MM.1S (cell line): ENCODE data around the gene NAE1.
A peak's percentile ranks its signal among the peaks of the same experiment; 100 is the strongest.

Source experiments
- DNase-seq: peaks from one replicate; pipeline ENCODE4 v3.0.0-alpha.2; 2015
- H2AFZ ChIP-seq: fragments of 300-600 bp; sonication (generic); 2 replicates; pipeline ENCODE4 v1.6.0; 2016; ENCODE audit warnings: antibody characterized with exemption, low read length
- H3F3A ChIP-seq: fragments of 300-600 bp; sonication (generic); 2 replicates; pipeline ENCODE4 v1.6.1; 2016; ENCODE audit warnings: mild to moderate bottlenecking, antibody characterized with exemption, low read length, moderate library complexity, mixed read lengths; ENCODE audit not compliant: insufficient read depth
- H3K27ac ChIP-seq: fragments of 300-600 bp; sonication (generic); 2 replicates; pipeline ENCODE4 v1.5.1; 2016; ENCODE audit warnings: mild to moderate bottlenecking, low read length
- H3K27me3 ChIP-seq: fragments of 300-600 bp; sonication (generic); replicated peaks from 2 replicates; pipeline ENCODE4 v1.6.0; 2016; ENCODE audit warnings: low read length; ENCODE audit not compliant: insufficient read depth
- H3K36me3 ChIP-seq: fragments of 300-600 bp; sonication (generic); replicated peaks from 2 replicates; pipeline ENCODE4 v1.6.1; 2016; ENCODE audit warnings: mild to moderate bottlenecking, low read length, mixed read lengths; ENCODE audit not compliant: insufficient read depth
- H3K4me1 ChIP-seq: fragments of 300-600 bp; sonication (generic); 2 replicates; pipeline ENCODE4 v1.6.1; 2016; ENCODE audit warnings: low read length, mixed read lengths
- H3K4me2 ChIP-seq: fragments of 300-600 bp; sonication (generic); 2 replicates; pipeline ENCODE4 v1.6.0; 2016; ENCODE audit warnings: low read depth, low read length
- H3K4me3 ChIP-seq: fragments of 300-600 bp; sonication (generic); 2 replicates; pipeline ENCODE4 v1.5.1; 2016; ENCODE audit warnings: low read length, mixed read lengths
- H3K79me2 ChIP-seq: fragments of 300-600 bp; sonication (generic); 2 replicates; pipeline ENCODE4 v1.6.1; 2016; ENCODE audit warnings: mixed run types, low read length, mixed read lengths
- H3K9ac ChIP-seq: fragments of 300-600 bp; sonication (generic); 2 replicates; pipeline ENCODE4 v1.6.1; 2016; ENCODE audit warnings: low read length, mixed read lengths
- H3K9me2 ChIP-seq: fragments of 300-600 bp; sonication (generic); replicated peaks from 2 replicates; pipeline ENCODE4 v1.6.1; 2016; ENCODE audit warnings: mild to moderate bottlenecking, low read length, mixed read lengths; ENCODE audit not compliant: insufficient read depth
- H3K9me3 ChIP-seq: fragments of 300-600 bp; sonication (generic); replicated peaks from 2 replicates; pipeline ENCODE4 v1.6.1; 2016; ENCODE audit warnings: mild to moderate bottlenecking, low read length, mixed read lengths; ENCODE audit not compliant: insufficient read depth
- H4K20me1 ChIP-seq: fragments of 300-600 bp; sonication (generic); 2 replicates; pipeline ENCODE4 v1.6.1; 2016; ENCODE audit warnings: mild to moderate bottlenecking, low read length, moderate library complexity, mixed read lengths; ENCODE audit not compliant: insufficient read depth
- EZH2 ChIP-seq: fragments of 300-600 bp; sonication (generic); optimal IDR thresholded peaks from 2 replicates; pipeline ENCODE3; 2017; ENCODE audit warnings: low read depth, mild to moderate bottlenecking, antibody characterized with exemption, low read length, mixed read lengths
- EZH2phosphoT487 ChIP-seq: fragments of 300-600 bp; sonication (generic); IDR thresholded peaks from 2 replicates; pipeline ENCODE4 v1.6.1; 2018; ENCODE audit warnings: antibody characterized with exemption, low read length
- TF ChIP-seq, protein P1 (sequence below): fragments of 300-600 bp; sonication (generic); IDR thresholded peaks from 2 replicates; pipeline ENCODE4 v1.5.1; 2016; ENCODE audit warnings: antibody characterized with exemption, low read length, mixed read lengths

NAE1 gene

GRCh38 chr16:66873685-66874055, 42.9 kb upstream of the NAE1 start:
- Histone ChIP-seq H3K4me3 (no peak overlapping the region), H3K27ac (peak overlapping the region; percentile 83; the same call in 1 of the 2 replicates), H4K20me1 (no peaks in the 10 kb centered on the region), H3K4me2 (no peak overlapping the region), H3K9me3 (no peaks in the 10 kb centered on the region), H3K27me3 (no peaks in the 10 kb centered on the region), H3K4me1 (peaks cover 25% of the 10 kb centered on the region), H2AFZ (no peak overlapping the region), H3K79me2 (no peaks in the 10 kb centered on the region), H3K36me3 (no peaks in the 10 kb centered on the region), H3K9me2 (no peaks in the 10 kb centered on the region), H3F3A (peaks cover 47% of the 10 kb centered on the region), H3K9ac (no peak overlapping the region)
- TF ChIP-seq EZH2, result no peak
- TF ChIP-seq, protein P1, sequence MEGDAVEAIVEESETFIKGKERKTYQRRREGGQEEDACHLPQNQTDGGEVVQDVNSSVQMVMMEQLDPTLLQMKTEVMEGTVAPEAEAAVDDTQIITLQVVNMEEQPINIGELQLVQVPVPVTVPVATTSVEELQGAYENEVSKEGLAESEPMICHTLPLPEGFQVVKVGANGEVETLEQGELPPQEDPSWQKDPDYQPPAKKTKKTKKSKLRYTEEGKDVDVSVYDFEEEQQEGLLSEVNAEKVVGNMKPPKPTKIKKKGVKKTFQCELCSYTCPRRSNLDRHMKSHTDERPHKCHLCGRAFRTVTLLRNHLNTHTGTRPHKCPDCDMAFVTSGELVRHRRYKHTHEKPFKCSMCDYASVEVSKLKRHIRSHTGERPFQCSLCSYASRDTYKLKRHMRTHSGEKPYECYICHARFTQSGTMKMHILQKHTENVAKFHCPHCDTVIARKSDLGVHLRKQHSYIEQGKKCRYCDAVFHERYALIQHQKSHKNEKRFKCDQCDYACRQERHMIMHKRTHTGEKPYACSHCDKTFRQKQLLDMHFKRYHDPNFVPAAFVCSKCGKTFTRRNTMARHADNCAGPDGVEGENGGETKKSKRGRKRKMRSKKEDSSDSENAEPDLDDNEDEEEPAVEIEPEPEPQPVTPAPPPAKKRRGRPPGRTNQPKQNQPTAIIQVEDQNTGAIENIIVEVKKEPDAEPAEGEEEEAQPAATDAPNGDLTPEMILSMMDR, result no peak
- no peak for TF ChIP-seq EZH2phosphoT487
- DNase-seq, result no peak

- peak; percentile 91 for DNase-seq
- H3K9ac ChIP-seq, result peak overlapping the region; percentile 46; the same call in 1 of the 2 replicates
- H3F3A ChIP-seq, result peaks cover 41% of the 10 kb centered on the region
- H3K4me1 ChIP-seq, result peaks cover 20% of the 10 kb centered on the region
- peak overlapping the region; percentile 87 for H2AFZ ChIP-seq
- peak overlapping the region; percentile 55 for H3K4me3 ChIP-seq
- peak overlapping the region; percentile 84 for H3K4me2 ChIP-seq
- H3K27me3 ChIP-seq, result no peaks in the 10 kb centered on the region
- H3K27ac ChIP-seq, result peak overlapping the region; percentile 83
- TF ChIP-seq, protein P1, result peak; percentile 95
- TF ChIP-seq EZH2phosphoT487, result no peak
- no peak for TF ChIP-seq EZH2
- H3K79me2 ChIP-seq, result no peaks in the 10 kb centered on the region
- no peaks in the 10 kb centered on the region for H3K9me2 ChIP-seq
- H4K20me1 ChIP-seq, result no peaks in the 10 kb centered on the region
- H3K9me3 ChIP-seq, result no peaks in the 10 kb centered on the region
- no peaks in the 10 kb centered on the region for H3K36me3 ChIP-seq
Observed at GRCh38 chr16:66872943-66873684, 42.3 kb upstream of the NAE1 start.

DNA sequence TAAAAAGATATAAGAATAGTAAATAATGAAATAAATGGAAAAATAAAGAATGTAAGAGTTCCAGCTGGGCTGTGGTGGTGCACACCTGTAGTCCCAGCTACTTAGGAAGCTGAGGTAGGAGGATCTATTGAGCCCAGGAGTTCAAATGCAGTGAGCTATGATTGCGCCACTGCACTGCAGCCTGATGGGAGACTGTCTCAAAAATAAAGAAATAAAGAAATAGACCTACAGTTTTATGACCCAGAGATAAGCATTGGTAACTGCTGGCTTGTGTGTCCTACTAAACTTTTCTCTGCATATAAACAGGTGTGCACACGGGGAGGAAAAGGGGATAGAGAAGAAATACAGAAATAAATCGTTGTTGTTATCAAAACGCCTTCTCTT, 41.8 kb upstream of the NAE1 start:
- peak overlapping the region; percentile 83; the same call in 1 of the 2 replicates for H3K27ac ChIP-seq
- peak overlapping the region; percentile 55 for H3K4me3 ChIP-seq
- H3K9ac ChIP-seq, result peak overlapping the region; percentile 46; the same call in 1 of the 2 replicates
- H3K36me3 ChIP-seq, result no peaks in the 10 kb centered on the region
- H3K9me2 ChIP-seq, result no peaks in the 10 kb centered on the region
- H3F3A ChIP-seq, result peaks cover 36% of the 10 kb centered on the region
- H3K4me1 ChIP-seq, result peaks cover 15% of the 10 kb centered on the region
- TF ChIP-seq EZH2phosphoT487, result no peak
- no peak for TF ChIP-seq EZH2
- TF ChIP-seq, protein P1, result no peak
- H3K9me3 ChIP-seq, result no peaks in the 10 kb centered on the region
- H3K79me2 ChIP-seq, result no peaks in the 10 kb centered on the region
- no peak for DNase-seq
- H2AFZ ChIP-seq, result peak overlapping the region; percentile 87
- no peaks in the 10 kb centered on the region for H4K20me1 ChIP-seq
- H3K27me3 ChIP-seq, result no peaks in the 10 kb centered on the region
- peak overlapping the region; percentile 84 for H3K4me2 ChIP-seq
